K562 (cell line): ENCODE measurements around the gene COL1A1. TPM values are rescaled to one million over a fixed set of nuclear protein-coding genes. Genes with fewer than 3 reads are reported as not detected.
A peak's percentile ranks its signal among the peaks of the same experiment; 100 is the strongest.

ENCODE experiments used
- AFF4 ChIP-seq: sonication (generic); formaldehyde crosslinking; IDR thresholded peaks from 2 replicates; pipeline ENCODE4 v1.8.0; 2023; ENCODE audit warnings: mild to moderate bottlenecking, missing genetic modification reagents
- ATF4 ChIP-seq: fragments of 450-650 bp; formaldehyde crosslinking; IDR thresholded peaks from 2 replicates; pipeline ENCODE4 v1.4.0; 2022; ENCODE audit warnings: mild to moderate bottlenecking, moderate library complexity
- E2F1 ChIP-seq: sonication (generic); formaldehyde crosslinking; IDR thresholded peaks from 2 replicates; pipeline ENCODE4 v1.8.1; 2023; ENCODE audit warnings: mild to moderate bottlenecking, missing genetic modification reagents, moderate library complexity
- GTF2B ChIP-seq: IDR thresholded peaks from 2 replicates; pipeline ENCODE4 v1.6.1; 2011; ENCODE audit not compliant: insufficient read length; ENCODE audit errors: extremely low read depth
- HNRNPUL1 ChIP-seq: fragments of 200-400 bp; formaldehyde crosslinking; IDR thresholded peaks from 2 replicates; pipeline ENCODE4 v1.6.1; 2017; ENCODE audit warnings: low read length
- LCOR ChIP-seq: sonication (generic); formaldehyde crosslinking; IDR thresholded peaks from 2 replicates; pipeline ENCODE4 v1.8.0; 2022; ENCODE audit warnings: mild to moderate bottlenecking, missing genetic modification reagents
- NFIC ChIP-seq: fragments of 450-650 bp; IDR thresholded peaks from 2 replicates; pipeline ENCODE4 v1.6.1; 2017; ENCODE audit warnings: mild to moderate bottlenecking, inconsistent platforms
- RAD21 ChIP-seq, 2 experiments: fragments of 250-450 bp in 1 of 2; fragments of 450-650 bp in 1 of 2; sonication (Bioruptor Pico) in 1 of 2; formaldehyde crosslinking in 1 of 2; IDR thresholded peaks in 1 of 2; conservative IDR thresholded peaks in 1 of 2; 2 replicates each; pipeline versions ENCODE4 v1.4.0 to v1.8.0; 2020 to 2022; ENCODE audit warnings: mild to moderate bottlenecking in 2 of 2, moderate library complexity in 1 of 2
- RAD51 ChIP-seq: fragments of 450-650 bp; IDR thresholded peaks from 2 replicates; pipeline ENCODE4 v1.7.1; 2016; ENCODE audit warnings: low read depth, mild to moderate bottlenecking, borderline replicate concordance
- RFX1 ChIP-seq: fragments of 450-650 bp; IDR thresholded peaks from 2 replicates; pipeline ENCODE4 v1.6.1; 2016; ENCODE audit warnings: mild to moderate bottlenecking, moderate library complexity
- VEZF1 ChIP-seq: fragments of 200-800 bp; sonication (Bioruptor generic); IDR thresholded peaks from 2 replicates; pipeline ENCODE4 v1.6.1; 2017; ENCODE audit warnings: missing genetic modification characterization, missing compliant biosample characterization
- ZBTB5 ChIP-seq: fragments of 450-650 bp; IDR thresholded peaks from 2 replicates; pipeline ENCODE4 v1.6.1; 2017; ENCODE audit warnings: antibody characterized with exemption
- ZNF3 ChIP-seq: fragments of 250-450 bp; sonication (Bioruptor Pico); IDR thresholded peaks from 2 replicates; pipeline ENCODE4 v1.5.0; 2021; ENCODE audit warnings: mild to moderate bottlenecking, moderate library complexity
- ZNF717 ChIP-seq: fragments of 250-450 bp; sonication (Bioruptor Pico); IDR thresholded peaks from 2 replicates; pipeline ENCODE4 v1.5.0; 2021
- ZNF76 ChIP-seq: fragments of 250-450 bp; sonication (Bioruptor Pico); IDR thresholded peaks from 2 replicates; pipeline ENCODE4 v1.4.0; 2020; ENCODE audit warnings: mild to moderate bottlenecking, moderate library complexity, borderline replicate concordance
- polyA plus RNA-seq, 8 experiments: library from polyadenylated mRNA; depleted of rRNA in 4 of 8; stranded (reverse) in 5 of 8; unstranded in 3 of 8; fragments of >200 nt; fragmentation: Nextera tagmentation in 2 of 8; fragmentation: Illumina TruSeq in 1 of 8; extraction: Ambion mirVana in 2 of 8; extraction: Trizol in 1 of 8; gene quantifications; 2 replicates each; pipeline versions ENCODE4 v1.2.1 to v1.2.3, GENCODE V29; 2011 to 2014; ENCODE audit warnings: inconsistent platforms in 1 of 8, missing spikeins in 1 of 8
- total RNA-seq, 7 experiments: library from RNA; depleted of rRNA in 6 of 7; stranded (reverse); fragments of >200 nt in 6 of 7; fragmentation: Illumina TruSeq in 2 of 7; extraction: Trizol in 2 of 7; gene quantifications; 2 replicates each; pipeline versions ENCODE4 v1.2.1 to v1.2.3, GENCODE V29; 2011 to 2021; ENCODE audit warnings: low replicate concordance in 1 of 7

Gene COL1A1
- total and polyA plus RNA-seq, 9 of the 15 experiments (the other 6 are each of a cell fraction or from before 2014, with no cell fraction given) = 0.04 to 3.4 (median 0.18) TPM

- no peak for TF ChIP-seq E2F1 (CRISPR knock-in tag)
- no peak for TF ChIP-seq ZNF3
- TF ChIP-seq AFF4 (CRISPR knock-in tag) = no peak
- TF ChIP-seq ZNF76 (CRISPR knock-in tag) = no peak
- no peak for TF ChIP-seq HNRNPUL1
- TF ChIP-seq ZNF717 (CRISPR knock-in tag) = no peak
- TF ChIP-seq ATF4 (CRISPR knock-in tag) = no peak
- TF ChIP-seq RAD21 (CRISPR knock-in tag; conservative IDR thresholded peaks at IDR 0.05 in 1 of 2, IDR thresholded peaks at IDR 0.05 in 1 of 2) = no peak
- TF ChIP-seq LCOR = peak; percentile 66; the same call in 1 of the 2 replicates
- no peak for TF ChIP-seq RAD51
- no peak; the same call in 1 of the 2 replicates for TF ChIP-seq NFIC
- TF ChIP-seq VEZF1 = peak; percentile 92
- TF ChIP-seq RFX1 = no peak; the same call in 1 of the 2 replicates
- TF ChIP-seq GTF2B = no peak
- no peak for TF ChIP-seq ZBTB5
These were observed 49.4 kb downstream of the COL1A1 start (continued) for GRCh38 chr17:50151937-50152547.
